ENCODE data around the gene TLNRD1.

GRCh38 chr15:80977627-80978036 lies 23.1 kb upstream of the TLNRD1 start:
- no peak for TF ChIP-seq GATA3 (IDR thresholded peaks at IDR 0.05; ENCODE audit: low read depth, low read length)
- no peak for TF ChIP-seq GATA2 (IDR thresholded peaks at IDR 0.05; ENCODE audit: low read depth, low read length)

Data from SH-SY5Y (cell line).